ENCODE measurements around the gene DNAJC27.

Gene DNAJC27

DNA sequence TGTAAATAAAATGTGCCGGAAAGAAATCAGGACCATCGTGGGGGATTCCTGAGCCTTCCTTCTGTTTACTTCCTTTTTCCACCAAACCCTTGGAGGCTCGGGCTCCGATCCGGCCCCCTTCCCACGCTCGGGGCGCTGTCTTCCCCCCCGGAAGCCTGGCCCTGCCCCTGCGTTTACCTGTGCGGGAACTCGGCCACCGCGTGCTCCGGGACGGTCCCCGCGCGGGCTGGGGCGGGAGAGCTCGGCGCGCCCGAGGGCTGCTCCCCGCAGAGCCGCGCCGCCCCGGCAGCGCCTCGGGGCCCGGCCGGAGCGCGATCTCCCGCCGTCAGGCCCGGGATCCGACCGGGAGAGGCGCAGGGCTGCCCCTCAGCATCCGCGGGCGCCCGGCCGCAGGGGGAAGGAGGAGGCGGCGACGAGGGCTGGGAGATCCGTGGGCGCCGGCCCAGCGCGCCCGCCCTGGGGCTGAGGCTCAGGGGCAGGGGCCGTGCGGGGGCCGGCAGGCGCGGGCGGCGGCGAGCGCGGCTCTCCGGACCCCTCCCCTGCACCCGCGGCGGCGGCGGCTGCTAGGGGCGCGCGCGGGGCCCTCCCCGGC lies 52.2 kb downstream of the DNAJC27 start:
- TF ChIP-seq, protein P1, sequence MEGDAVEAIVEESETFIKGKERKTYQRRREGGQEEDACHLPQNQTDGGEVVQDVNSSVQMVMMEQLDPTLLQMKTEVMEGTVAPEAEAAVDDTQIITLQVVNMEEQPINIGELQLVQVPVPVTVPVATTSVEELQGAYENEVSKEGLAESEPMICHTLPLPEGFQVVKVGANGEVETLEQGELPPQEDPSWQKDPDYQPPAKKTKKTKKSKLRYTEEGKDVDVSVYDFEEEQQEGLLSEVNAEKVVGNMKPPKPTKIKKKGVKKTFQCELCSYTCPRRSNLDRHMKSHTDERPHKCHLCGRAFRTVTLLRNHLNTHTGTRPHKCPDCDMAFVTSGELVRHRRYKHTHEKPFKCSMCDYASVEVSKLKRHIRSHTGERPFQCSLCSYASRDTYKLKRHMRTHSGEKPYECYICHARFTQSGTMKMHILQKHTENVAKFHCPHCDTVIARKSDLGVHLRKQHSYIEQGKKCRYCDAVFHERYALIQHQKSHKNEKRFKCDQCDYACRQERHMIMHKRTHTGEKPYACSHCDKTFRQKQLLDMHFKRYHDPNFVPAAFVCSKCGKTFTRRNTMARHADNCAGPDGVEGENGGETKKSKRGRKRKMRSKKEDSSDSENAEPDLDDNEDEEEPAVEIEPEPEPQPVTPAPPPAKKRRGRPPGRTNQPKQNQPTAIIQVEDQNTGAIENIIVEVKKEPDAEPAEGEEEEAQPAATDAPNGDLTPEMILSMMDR (IDR thresholded peaks at IDR 0.05; ENCODE audit: control insufficient read depth, insufficient read depth, low read depth, low read length, missing control alignments) = no peak
- DNase-seq (ENCODE audit: low read depth) = no peak
- H3K4me3 ChIP-seq (ENCODE audit: control insufficient read depth, low read depth, low read length) = peak overlapping the region; percentile 52

DNA sequence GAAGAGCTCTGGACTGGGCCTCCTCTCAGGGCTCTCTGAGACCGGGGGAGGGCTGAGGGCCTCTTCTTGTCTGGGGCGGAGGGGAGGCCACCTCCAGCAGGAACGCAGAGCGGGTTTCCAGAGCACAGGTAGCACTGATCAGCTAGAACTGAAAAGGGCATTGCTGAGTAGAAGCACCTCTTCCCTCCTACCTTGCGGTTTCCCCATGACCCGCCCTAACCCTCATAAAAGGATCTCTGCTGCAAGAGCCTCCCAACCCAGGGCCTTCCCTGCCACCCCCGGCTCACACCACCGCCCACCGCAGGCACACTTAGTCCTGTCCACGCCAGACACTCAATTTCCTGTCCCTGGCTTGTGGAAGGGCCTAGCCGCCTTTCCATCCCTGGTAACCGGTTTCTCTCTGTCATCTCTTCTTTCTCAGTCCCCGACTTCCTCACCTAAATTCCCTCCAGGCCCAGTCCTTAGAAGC lies 52.7 kb downstream of the DNAJC27 start:
- H3K4me3 ChIP-seq (ENCODE audit: control insufficient read depth, low read depth, low read length) = peak overlapping the region; percentile 52
- DNase-seq (ENCODE audit: low read depth) = no peak
- TF ChIP-seq, protein P1 (IDR thresholded peaks at IDR 0.05; ENCODE audit: control insufficient read depth, insufficient read depth, low read depth, low read length, missing control alignments) = no peak

DNA sequence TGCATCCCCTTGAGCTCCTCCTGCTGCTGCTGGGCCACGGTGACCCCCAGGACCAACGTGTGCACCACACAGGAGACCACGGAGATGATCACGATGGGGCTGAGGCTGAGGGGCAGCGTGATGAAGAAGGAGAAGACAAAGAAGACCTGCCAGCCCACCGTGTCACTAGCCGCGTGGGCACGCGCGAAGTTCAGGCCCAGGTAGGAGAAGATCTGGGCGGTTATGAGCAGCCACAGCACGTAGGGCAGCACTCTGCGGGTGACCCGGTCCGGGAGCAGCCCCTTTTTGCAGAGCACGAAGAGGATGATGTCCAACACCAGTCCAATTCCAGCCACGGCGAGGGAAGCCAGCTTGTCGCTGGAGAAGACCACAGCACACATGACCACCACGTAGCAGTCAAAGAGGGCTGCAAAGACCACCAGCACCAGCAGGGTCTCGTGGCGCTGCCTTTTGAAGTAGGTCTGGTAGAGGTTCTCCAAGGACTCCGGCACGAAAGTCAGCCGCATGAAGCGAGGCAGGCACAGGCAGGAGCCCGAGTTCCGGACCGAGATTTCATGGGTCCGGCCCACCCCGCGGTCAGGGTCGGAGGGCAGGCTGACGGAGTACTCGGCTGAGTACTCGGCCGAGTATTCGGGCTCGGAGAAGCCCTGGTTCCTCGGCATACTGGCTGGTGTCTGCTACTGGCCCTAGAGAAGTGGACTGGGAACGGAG lies 53.3 kb downstream of the DNAJC27 start:
- TF ChIP-seq, protein P1 (IDR thresholded peaks at IDR 0.05; ENCODE audit: control insufficient read depth, insufficient read depth, low read depth, low read length, missing control alignments) = no peak
- peak overlapping the region; percentile 52 for H3K4me3 ChIP-seq (ENCODE audit: control insufficient read depth, low read depth, low read length)
- DNase-seq (ENCODE audit: low read depth) = no peak

DNA sequence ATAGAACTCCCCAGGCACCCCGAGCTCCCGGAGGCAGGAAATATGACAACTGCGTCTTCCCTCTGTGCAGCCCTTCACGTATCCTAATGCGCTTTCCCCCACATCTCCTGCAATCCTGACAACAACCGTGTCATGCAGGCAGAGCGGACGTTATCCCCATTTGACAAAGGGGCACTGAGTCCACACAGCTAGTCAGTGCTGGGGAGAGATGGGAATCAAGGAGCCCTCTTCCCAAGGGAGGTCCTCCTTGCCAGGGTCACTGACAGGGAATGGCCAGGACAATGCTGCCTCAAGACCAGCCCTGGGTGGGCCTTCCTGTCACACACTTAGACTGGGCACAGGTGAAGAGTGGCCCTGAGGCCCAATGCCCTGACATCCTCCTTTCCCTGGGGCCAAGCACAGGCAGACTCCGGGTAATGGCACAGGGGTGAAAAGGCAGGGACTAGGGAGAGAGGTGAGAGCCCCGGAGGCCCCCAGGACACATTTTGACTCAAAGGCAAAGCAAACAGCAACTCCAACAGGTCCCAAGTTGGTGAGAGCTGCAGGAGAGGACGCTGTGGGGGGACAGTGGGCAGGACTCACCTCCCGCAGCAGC lies 53.9 kb downstream of the DNAJC27 start:
- TF ChIP-seq, protein P1 (IDR thresholded peaks at IDR 0.05; ENCODE audit: control insufficient read depth, insufficient read depth, low read depth, low read length, missing control alignments) = no peak
- DNase-seq (ENCODE audit: low read depth) = no peak
- no peak overlapping the region for H3K4me3 ChIP-seq (ENCODE audit: control insufficient read depth, low read depth, low read length)

DNA sequence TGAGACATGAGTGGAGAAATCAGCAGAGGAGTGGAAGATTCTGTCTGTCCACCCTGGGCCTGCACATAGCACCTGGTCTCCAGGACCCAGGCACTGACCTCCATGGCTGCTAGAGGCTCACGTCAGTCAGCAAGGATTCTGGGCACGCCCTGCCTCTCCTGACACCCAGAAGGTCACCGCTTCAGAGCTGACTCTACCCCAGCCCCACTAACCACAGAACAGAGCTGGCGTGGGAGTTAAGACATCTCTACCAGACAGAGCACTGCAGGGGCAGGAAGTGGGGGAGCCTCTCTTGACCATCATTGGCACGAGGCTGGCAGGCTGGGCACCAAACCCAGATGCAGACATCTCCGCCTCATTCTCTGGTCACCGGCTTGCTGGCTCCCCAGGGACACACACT lies 54.7 kb downstream of the DNAJC27 start:
- TF ChIP-seq, protein P1 (IDR thresholded peaks at IDR 0.05; ENCODE audit: control insufficient read depth, insufficient read depth, low read depth, low read length, missing control alignments) = no peak
- H3K4me3 ChIP-seq (ENCODE audit: control insufficient read depth, low read depth, low read length) = no peak overlapping the region
- no peak for DNase-seq (ENCODE audit: low read depth)

DNA sequence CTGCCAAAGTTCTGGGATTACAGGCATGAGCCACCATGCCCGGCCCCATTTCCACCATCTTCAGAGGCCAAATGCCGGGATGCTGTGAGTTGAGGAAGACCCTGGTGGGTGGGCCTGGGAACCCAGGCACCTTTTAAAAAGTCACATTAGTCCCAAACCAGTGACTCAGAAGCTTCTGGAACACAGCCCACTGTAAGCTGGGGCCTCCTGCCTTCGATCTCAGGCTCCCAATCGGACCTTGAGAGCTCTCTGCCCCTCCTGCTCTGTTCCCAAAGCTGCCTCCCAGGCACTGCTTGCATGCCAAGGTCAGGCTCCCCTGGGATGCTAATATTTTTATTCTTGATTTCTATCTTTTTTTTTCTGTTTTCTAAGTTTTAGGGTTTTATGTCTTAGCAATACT lies 56.0 kb downstream of the DNAJC27 start:
- no peak overlapping the region for H3K4me3 ChIP-seq (ENCODE audit: control insufficient read depth, low read depth, low read length)
- DNase-seq (ENCODE audit: low read depth) = no peak
- TF ChIP-seq, protein P1 (IDR thresholded peaks at IDR 0.05; ENCODE audit: control insufficient read depth, insufficient read depth, low read depth, low read length, missing control alignments) = no peak

All from AG09309 (cell line).